Uterus (tissue), 4 donors: Measurements from ENCODE around the gene PEMT. TPM values are rescaled to one million over a fixed set of nuclear protein-coding genes. Genes with fewer than 3 reads are reported as not detected.
A peak's percentile ranks its signal among the peaks of the same experiment; 100 is the strongest.

ENCODE experiments used
- DNase-seq, 2 donors: peaks; one replicate each; pipeline ENCODE4 v3.0.0-alpha.2; 2019 to 2020
- H3K27ac ChIP-seq, 2 donors: fragments of 200-600 bp; sonication (generic); 1 replicate in 1 of 2; 2 replicates in 1 of 2; pipeline ENCODE4 v1.5.1; 2016 to 2018
- H3K27me3 ChIP-seq, 2 donors: fragments of 200-600 bp; sonication (generic); one replicate each; pipeline ENCODE4 v1.5.1; 2018 to 2019; ENCODE audit warnings: control low read depth in 1 of 2
- H3K36me3 ChIP-seq, 2 donors: fragments of 200-600 bp; sonication (generic); one replicate each; pipeline ENCODE4 v1.5.1; 2019; ENCODE audit warnings: control low read depth in 1 of 2
- H3K4me1 ChIP-seq, 2 donors: fragments of 200-600 bp; sonication (generic); one replicate each; pipeline ENCODE4 v1.5.1; 2018 to 2019; ENCODE audit warnings: control low read depth in 1 of 2
- H3K4me3 ChIP-seq, 2 donors: fragments of 200-600 bp; sonication (generic); 1 replicate in 1 of 2; 2 replicates in 1 of 2; pipeline ENCODE4 v1.5.1; 2018 to 2019; ENCODE audit warnings: mild to moderate bottlenecking in 1 of 2
- H3K9me3 ChIP-seq, 2 donors: fragments of 200-600 bp; sonication (generic); one replicate each; pipeline ENCODE4 v1.5.1; 2019; ENCODE audit warnings: control low read depth in 1 of 2
- POLR2A ChIP-seq, 2 donors: fragments of 450-650 bp; IDR thresholded peaks; one replicate each; pipeline ENCODE4 v1.6.1; 2016; ENCODE audit warnings: antibody characterized with exemption in 2 of 2, mild to moderate bottlenecking in 1 of 2, moderate library complexity in 1 of 2
- intact Hi-C: fragments of 100-400 bp; cut with DNase I; formaldehyde crosslinking; loops from one replicate; pipeline ENCODE4 v1.15.1; 2023; ENCODE audit warnings: low total_unique reads
- total RNA-seq, 4 donors: library from RNA; depleted of rRNA in 3 of 4; stranded (reverse); fragments of >200 nt in 3 of 4; gene quantifications; one replicate each; pipeline versions ENCODE4 v1.1.0 to v1.2.4, GENCODE V29; 2014 to 2023
- TF ChIP-seq, protein P1 (sequence below), 4 experiments: fragments of 200-600 bp in 2 of 4; fragments of 450-650 bp in 2 of 4; sonication (generic) in 2 of 4; IDR thresholded peaks; one replicate each; pipeline ENCODE4 v1.5.1; 2016 to 2019; ENCODE audit warnings: antibody characterized with exemption in 4 of 4, mild to moderate bottlenecking in 2 of 4, moderate library complexity in 1 of 4
- donor health status: DM: yes; HTN: yes; CAD: no.

Gene PEMT
- total RNA-seq, 4 donors from 2014 or later, result 26.3 to 61.7 (median 32.2) TPM

DNA sequence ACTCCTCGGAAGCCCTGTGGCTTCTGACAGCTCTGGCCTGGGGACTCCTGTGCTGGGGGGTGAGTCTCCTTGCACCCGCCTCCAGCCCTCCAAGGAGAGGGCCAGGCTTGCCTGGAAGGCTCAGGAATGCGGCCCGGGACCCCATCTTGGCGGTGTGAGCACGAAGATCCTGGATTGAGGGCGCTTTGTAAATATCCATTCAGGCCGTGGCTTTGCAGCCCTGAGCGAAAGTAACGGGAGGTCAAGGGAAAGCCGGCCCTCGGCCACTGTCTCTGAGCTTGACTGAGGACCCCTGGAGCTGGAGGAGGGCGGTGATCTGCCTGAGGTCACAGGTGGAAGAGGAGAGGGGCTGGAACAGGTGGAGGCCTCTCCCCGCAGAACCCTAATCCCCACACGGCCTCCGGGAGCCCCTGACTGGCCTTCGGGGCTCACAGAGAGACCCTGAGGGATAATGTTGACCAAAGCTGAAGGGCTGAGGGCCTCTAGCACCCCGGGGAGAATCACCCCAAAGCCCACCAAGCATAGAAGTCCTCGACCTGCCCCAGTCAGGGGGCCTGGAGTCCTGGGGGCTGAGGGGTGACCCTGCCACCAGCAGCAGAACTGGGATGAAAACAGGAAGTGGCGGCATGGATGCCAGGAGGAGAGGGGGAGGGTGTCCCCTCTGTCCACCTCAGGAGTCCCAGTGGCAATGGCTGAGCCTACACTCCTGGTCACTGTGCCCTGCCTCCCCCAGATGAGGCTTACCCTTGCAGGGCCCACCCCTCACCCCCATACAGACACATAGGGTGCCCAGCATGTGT lies 87.0 kb downstream of the PEMT start:
- no peaks in the 10 kb centered on the region for H3K36me3 ChIP-seq
- no peaks in the 10 kb centered on the region for H3K4me1 ChIP-seq
- intact Hi-C loops, result no loop called here
- H3K9me3 ChIP-seq, result no peaks in the 10 kb centered on the region
- no peak overlapping the region for H3K27ac ChIP-seq
- DNase-seq, result no peak
- H3K4me3 ChIP-seq, result no peak overlapping the region
- no peak for TF ChIP-seq POLR2A (IDR thresholded peaks at IDR 0.05)
- TF ChIP-seq, protein P1, sequence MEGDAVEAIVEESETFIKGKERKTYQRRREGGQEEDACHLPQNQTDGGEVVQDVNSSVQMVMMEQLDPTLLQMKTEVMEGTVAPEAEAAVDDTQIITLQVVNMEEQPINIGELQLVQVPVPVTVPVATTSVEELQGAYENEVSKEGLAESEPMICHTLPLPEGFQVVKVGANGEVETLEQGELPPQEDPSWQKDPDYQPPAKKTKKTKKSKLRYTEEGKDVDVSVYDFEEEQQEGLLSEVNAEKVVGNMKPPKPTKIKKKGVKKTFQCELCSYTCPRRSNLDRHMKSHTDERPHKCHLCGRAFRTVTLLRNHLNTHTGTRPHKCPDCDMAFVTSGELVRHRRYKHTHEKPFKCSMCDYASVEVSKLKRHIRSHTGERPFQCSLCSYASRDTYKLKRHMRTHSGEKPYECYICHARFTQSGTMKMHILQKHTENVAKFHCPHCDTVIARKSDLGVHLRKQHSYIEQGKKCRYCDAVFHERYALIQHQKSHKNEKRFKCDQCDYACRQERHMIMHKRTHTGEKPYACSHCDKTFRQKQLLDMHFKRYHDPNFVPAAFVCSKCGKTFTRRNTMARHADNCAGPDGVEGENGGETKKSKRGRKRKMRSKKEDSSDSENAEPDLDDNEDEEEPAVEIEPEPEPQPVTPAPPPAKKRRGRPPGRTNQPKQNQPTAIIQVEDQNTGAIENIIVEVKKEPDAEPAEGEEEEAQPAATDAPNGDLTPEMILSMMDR (IDR thresholded peaks at IDR 0.05), result no peak
- H3K27me3 ChIP-seq, result no peaks in the 10 kb centered on the region

DNA sequence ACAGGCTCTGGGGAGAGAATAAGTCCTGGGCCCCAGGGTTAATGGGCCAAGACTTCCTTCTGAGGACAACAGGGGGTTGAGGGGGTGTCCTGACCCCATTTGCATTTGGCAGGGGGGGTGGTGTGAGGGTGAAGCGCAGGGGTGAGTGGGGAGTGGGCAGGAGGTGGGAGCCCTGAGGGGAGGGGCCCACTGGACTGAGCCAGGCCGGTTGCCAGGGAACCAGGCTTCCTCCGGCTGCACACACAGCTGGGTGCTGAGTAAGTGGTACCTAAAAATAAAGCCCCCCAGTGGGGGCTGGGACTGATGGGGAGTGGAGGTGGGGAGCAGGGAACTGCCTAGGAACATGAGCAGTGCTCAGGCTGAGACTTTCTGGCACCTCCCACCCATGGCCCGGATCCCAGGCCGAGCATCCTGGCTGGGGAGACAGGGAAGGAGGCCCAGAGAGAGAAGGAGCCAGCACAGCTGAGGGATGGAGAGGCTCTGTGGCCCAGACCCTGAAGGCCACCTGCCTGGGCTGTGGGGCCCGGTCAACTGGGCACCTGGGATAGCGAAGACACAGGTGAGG lies 87.9 kb downstream of the PEMT start:
- TF ChIP-seq POLR2A (IDR thresholded peaks at IDR 0.05), result no peak
- TF ChIP-seq, protein P1 (IDR thresholded peaks at IDR 0.05), result no peak
- no peak overlapping the region for H3K27ac ChIP-seq
- no peaks in the 10 kb centered on the region for H3K9me3 ChIP-seq
- no peaks in the 10 kb centered on the region for H3K27me3 ChIP-seq
- DNase-seq, result peak in 1 of 2 donors; percentile 40
- H3K36me3 ChIP-seq, result no peaks in the 10 kb centered on the region
- intact Hi-C loops, result no loop called here
- no peaks in the 10 kb centered on the region for H3K4me1 ChIP-seq
- no peak overlapping the region for H3K4me3 ChIP-seq

DNA sequence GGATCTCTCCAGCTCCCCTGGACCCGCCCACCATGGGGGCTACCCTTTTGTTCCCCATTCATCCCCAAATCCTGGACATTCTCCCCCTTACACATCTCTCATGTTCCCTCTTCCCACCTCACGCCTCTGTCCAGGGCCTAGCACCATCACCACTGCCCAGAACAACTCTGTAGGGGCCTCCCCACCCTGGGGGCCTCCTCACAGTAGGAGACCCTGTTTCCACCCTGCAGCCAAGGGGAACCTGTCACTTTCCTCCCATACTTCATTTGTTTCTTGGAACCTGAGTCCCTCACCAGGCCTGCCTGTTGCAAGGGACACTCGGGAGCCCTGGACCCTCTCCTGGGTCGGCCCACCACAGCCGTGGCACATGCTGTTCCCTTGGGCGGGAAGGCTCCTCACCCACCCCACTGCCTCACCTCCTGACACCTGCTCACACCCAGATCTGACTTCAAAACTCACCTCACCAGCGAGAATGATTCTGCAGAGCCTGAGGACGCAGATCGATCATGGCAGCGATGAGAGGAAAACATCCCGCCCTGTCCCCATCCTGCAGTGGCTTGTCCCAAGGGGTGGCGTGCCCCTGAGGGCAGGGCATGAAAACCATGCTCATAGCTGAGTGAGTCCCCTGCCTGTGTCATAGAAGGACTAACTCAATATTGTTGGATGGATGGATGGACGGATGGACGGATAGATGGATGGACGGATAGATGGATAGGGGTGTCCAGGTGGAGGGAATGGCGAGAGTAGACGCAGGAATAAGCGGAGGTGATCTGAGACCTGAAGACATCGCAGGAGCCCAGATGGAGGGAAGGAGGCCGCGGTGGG lies 88.6 kb downstream of the PEMT start:
- Histone ChIP-seq H3K36me3 (no peaks in the 10 kb centered on the region), H3K9me3 (no peaks in the 10 kb centered on the region), H3K27ac (no peak overlapping the region), H3K4me1 (no peaks in the 10 kb centered on the region), H3K4me3 (no peak overlapping the region), H3K27me3 (no peaks in the 10 kb centered on the region)
- DNase-seq, result no peak
- TF ChIP-seq, protein P1 (IDR thresholded peaks at IDR 0.05), result no peak
- TF ChIP-seq POLR2A (IDR thresholded peaks at IDR 0.05), result no peak
- intact Hi-C loops, result no loop called here

DNA sequence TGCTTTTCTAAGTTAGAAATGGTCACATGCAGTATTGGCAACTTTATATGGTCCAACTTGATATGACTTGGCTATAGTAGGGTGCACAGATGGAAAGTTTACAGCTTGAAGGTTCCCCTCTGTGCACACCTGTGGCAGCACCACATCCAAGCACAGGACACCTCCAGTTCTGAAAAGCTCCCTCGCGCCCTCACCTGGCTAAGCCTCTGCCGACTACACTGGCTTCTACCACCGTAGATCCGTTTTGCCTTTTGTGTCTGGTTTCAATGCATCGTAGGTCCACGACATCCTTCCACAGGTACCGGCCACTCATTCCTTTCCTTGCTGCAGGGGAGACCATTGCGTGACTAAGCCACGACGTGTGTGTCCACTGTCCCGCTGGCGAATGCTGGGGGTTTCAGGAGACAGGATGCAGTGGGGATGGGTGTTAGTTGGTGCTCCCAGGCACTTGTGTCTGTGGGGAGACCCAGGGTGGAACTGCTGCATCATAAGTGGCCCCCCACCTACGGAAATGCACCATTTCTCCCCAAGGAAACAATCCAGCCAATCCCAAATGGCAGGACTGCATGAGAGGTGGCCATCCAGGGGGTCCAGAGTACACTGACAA lies 90.4 kb downstream of the PEMT start:
- H3K9me3 ChIP-seq, result no peaks in the 10 kb centered on the region
- TF ChIP-seq, protein P1 (IDR thresholded peaks at IDR 0.05), result no peak
- no peak for TF ChIP-seq POLR2A (IDR thresholded peaks at IDR 0.05)
- H3K4me3 ChIP-seq, result no peak overlapping the region
- intact Hi-C loops, result no loop called here
- H3K27ac ChIP-seq, result no peak overlapping the region
- H3K36me3 ChIP-seq, result no peaks in the 10 kb centered on the region
- no peak for DNase-seq
- no peaks in the 10 kb centered on the region for H3K4me1 ChIP-seq
- H3K27me3 ChIP-seq, result no peaks in the 10 kb centered on the region
